Brain microvascular endothelial cell (primary cell): ENCODE results near the gene LAMP1.

Experiments
- DNase-seq: peaks from one replicate; pipeline ENCODE4 v3.0.0-alpha.2; 2020
- H3K27ac ChIP-seq: fragments of 250-450 bp; sonication (Bioruptor Pico); 2 replicates; pipeline ENCODE4 v1.5.1; 2020; ENCODE audit warnings: mild to moderate bottlenecking, moderate library complexity
- H3K27me3 ChIP-seq: fragments of 250-450 bp; sonication (Bioruptor Pico); replicated peaks from 2 replicates; pipeline ENCODE4 v1.5.1; 2020; ENCODE audit warnings: mild to moderate bottlenecking
- H3K36me3 ChIP-seq: fragments of 250-450 bp; sonication (Bioruptor Pico); replicated peaks from 2 replicates; pipeline ENCODE4 v1.5.1; 2020; ENCODE audit warnings: mild to moderate bottlenecking
- H3K4me3 ChIP-seq: 2 replicates; pipeline ENCODE4 v1.5.1; 2011; ENCODE audit warnings: low read depth, mild to moderate bottlenecking, control low read depth, low read length, moderate library complexity
- in situ Hi-C: cut with HindIII; loops from 2 replicates; pipeline ENCODE4 v1.10.0; 2017; ENCODE audit warnings: low sequenced_read_pairs, low pct_ligation_motif_present
- TF ChIP-seq, protein P1 (sequence below): IDR thresholded peaks from 2 replicates; pipeline ENCODE4 v1.5.1; 2011; ENCODE audit warnings: low read depth, mild to moderate bottlenecking, moderate library complexity, low read length, control low read depth, inconsistent platforms; ENCODE audit errors: missing control alignments

Gene LAMP1

DNA sequence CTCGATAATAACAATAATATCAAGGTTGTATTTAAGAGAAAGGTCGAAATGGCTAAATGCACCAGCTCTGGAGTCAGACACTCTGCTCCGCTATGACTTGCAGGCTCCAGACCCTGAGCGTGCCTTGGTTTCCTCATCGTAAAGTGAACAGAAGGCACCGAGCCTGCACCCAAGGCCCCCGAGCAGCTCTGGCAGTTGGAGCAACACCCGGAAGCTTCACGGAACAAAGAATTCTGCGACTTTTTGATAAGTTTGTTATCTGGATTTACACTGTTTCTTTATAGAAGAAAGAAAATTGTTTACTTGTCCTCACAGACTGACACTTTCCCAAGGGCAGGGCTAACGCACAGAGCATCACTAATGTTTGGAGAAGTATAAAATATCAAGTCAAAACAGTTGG is 62.5 kb downstream of the LAMP1 start:
- no peak for DNase-seq
- H3K27me3 ChIP-seq: peaks cover 16% of the 10 kb centered on the region
- TF ChIP-seq, protein P1, sequence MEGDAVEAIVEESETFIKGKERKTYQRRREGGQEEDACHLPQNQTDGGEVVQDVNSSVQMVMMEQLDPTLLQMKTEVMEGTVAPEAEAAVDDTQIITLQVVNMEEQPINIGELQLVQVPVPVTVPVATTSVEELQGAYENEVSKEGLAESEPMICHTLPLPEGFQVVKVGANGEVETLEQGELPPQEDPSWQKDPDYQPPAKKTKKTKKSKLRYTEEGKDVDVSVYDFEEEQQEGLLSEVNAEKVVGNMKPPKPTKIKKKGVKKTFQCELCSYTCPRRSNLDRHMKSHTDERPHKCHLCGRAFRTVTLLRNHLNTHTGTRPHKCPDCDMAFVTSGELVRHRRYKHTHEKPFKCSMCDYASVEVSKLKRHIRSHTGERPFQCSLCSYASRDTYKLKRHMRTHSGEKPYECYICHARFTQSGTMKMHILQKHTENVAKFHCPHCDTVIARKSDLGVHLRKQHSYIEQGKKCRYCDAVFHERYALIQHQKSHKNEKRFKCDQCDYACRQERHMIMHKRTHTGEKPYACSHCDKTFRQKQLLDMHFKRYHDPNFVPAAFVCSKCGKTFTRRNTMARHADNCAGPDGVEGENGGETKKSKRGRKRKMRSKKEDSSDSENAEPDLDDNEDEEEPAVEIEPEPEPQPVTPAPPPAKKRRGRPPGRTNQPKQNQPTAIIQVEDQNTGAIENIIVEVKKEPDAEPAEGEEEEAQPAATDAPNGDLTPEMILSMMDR: no peak
- H3K27ac ChIP-seq: no peak overlapping the region
- no peak overlapping the region for H3K4me3 ChIP-seq
- no peaks in the 10 kb centered on the region for H3K36me3 ChIP-seq
- in situ Hi-C loops: no loop called here

DNA sequence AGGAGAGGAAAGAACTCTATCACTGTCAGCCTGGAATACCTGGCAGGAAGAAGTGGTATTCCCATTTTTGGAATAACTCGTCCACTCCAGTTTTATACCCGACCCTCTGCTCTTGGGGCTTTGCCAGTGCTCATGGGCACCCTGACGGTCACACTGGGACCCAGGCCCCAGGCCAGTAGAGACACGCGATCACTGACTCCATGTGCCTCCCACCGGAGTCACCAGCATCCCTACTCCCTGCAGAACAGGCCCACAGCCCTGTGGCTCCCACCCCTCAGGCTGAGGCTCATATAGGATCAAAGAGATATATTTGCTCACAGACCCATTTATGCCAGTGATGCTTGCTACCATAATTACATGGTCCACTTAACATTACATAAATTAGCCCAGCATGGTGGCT is 63.4 kb downstream of the LAMP1 start:
- H3K36me3 ChIP-seq: no peaks in the 10 kb centered on the region
- TF ChIP-seq, protein P1: no peak
- H3K4me3 ChIP-seq: no peak overlapping the region
- H3K27ac ChIP-seq: no peak overlapping the region
- DNase-seq: no peak
- peaks cover 16% of the 10 kb centered on the region for H3K27me3 ChIP-seq
- in situ Hi-C loops: no loop called here

DNA sequence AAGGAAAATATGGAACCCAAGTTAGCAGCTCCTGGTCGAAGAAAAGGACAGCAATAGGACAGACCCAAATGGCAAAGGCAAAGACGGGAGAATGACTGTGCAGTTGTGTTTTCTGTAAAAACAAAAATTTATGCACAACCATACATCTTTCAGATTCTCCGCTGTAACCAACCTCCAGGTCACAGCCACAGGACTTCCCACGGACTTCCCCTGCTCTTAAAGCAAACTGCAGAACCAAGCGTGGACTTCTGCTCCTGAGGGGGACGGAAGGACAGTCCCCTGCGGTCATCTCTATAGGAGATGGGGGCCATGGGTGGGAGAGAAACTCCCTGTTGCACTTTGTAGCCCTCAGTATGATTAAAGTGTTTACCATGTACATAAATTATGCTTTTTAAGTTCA is 64.4 kb downstream of the LAMP1 start:
- H3K27me3 ChIP-seq: peaks cover 16% of the 10 kb centered on the region
- no peak overlapping the region for H3K4me3 ChIP-seq
- TF ChIP-seq, protein P1: no peak

DNA sequence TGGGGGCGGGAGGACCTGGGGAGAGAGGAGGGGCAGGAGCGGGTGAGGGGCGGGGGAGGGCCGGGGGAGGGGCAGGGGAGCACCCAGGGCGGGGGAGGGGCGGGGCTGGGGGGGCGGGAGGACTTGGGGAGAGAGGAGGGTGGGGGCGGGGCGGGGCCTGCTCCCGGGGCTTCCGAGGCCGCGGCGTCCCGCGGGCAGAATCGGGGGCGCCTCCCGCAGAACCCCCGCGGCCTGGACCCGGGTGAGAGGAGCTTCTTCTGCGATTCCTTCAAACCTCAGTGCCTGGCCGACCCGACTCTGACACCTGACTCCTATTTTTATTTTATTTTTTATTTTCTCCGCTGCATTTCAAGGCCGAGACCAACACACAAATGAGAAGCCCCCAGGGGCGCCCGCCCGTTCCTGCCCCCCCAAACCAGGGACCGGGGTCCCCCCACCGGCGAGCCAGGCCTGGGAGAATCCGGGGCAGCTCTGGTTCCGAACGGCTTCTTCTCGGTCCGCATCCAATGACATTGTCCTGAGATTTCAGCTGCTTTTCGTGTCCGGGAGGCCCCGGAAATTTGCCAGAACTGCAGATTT is 67.4 kb downstream of the LAMP1 start:
- TF ChIP-seq, protein P1: no peak
- Histone ChIP-seq H3K36me3 (no peaks in the 10 kb centered on the region), H3K27ac (no peak overlapping the region), H3K4me3 (peak overlapping the region; percentile 27), H3K27me3 (peaks cover 16% of the 10 kb centered on the region)
- in situ Hi-C loops: no loop called here
- no peak for DNase-seq

More for the DNA sequence above, 64.4 kb downstream of the LAMP1 start:
- in situ Hi-C loops: no loop called here
- H3K27ac ChIP-seq: no peak overlapping the region
- H3K36me3 ChIP-seq: no peaks in the 10 kb centered on the region
- DNase-seq: no peak

DNA sequence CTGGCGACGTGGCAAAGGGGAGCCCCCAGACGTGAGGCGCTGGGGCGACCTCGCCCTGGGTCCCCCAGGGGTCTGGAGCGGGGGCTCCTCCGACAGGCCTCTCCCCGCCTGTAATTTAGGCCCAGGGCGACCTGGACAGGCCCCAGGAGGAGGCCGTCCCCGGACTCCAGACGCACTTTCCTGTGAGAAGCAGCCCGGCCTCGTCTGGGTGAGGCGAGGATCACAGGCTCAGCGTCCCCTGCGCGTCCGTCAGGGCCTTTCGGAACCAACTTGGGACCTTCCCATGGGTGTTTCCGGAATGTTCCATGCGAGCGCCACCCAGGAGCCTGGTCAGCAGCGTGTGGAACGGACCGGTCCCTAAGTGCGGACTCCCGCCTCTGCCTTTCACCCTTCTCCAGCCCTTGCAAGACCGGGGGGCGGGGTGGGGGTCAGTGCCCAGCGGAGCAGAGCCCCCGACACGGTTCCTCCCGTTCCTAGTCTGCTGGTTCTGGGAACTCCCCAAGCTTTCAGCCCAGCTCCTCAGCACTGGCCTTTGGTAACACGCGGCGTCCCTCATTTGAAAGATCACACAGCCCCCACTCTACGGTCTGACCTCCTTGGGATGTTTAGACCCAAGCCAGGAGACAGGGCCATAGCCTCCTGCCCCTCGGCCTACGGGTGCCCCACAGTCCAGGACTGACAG is 68.0 kb downstream of the LAMP1 start:
- Histone ChIP-seq H3K36me3 (no peaks in the 10 kb centered on the region), H3K27me3 (peaks cover 16% of the 10 kb centered on the region), H3K4me3 (no peak overlapping the region), H3K27ac (no peak overlapping the region)
- in situ Hi-C loops: no loop called here
- TF ChIP-seq, protein P1: no peak
- DNase-seq: no peak
